Endodermal cell (in vitro differentiated cells): Measurements from ENCODE around the gene PGLYRP3. TPM values are rescaled to one million over a fixed set of nuclear protein-coding genes. Genes with fewer than 3 reads are reported as not detected.

ENCODE experiments used
- DNase-seq: peaks from one replicate; pipeline ENCODE4 v3.0.0-alpha.2; 2017
- H3K27ac ChIP-seq: 2 replicates; pipeline ENCODE4 v1.5.1; 2013; ENCODE audit warnings: mild to moderate bottlenecking, low read depth, low read length, moderate library complexity
- H3K27me3 ChIP-seq: 2 replicates; pipeline ENCODE4 v1.6.1; 2013; ENCODE audit warnings: mild to moderate bottlenecking, low read length, moderate library complexity; ENCODE audit not compliant: insufficient read depth, control insufficient read depth, poor library complexity, severe bottlenecking
- H3K36me3 ChIP-seq: 2 replicates; pipeline ENCODE4 v1.7.0; 2013; ENCODE audit warnings: mild to moderate bottlenecking, low read length, moderate library complexity; ENCODE audit not compliant: control insufficient read depth, insufficient read depth
- H3K4me1 ChIP-seq: one replicate; pipeline ENCODE4 v1.7.0; 2013; ENCODE audit warnings: low read length; ENCODE audit not compliant: control insufficient read depth, insufficient read depth
- H3K4me3 ChIP-seq: 2 replicates; pipeline ENCODE4 v1.5.1; 2013; ENCODE audit warnings: mild to moderate bottlenecking, low read length, moderate library complexity
- H3K9ac ChIP-seq: 2 replicates; pipeline ENCODE4 v1.6.1; 2013; ENCODE audit warnings: mild to moderate bottlenecking, low read length, moderate library complexity; ENCODE audit not compliant: poor library complexity, severe bottlenecking; ENCODE audit errors: extremely low read depth
- H3K9me3 ChIP-seq: 2 replicates; pipeline ENCODE4 v1.6.1; 2013; ENCODE audit warnings: mild to moderate bottlenecking, low read length, moderate library complexity; ENCODE audit not compliant: control insufficient read depth
- H3K27ac Mint-ChIP-seq: 2 replicates; pipeline ENCODE4 v1.8.0; 2020; ENCODE audit warnings: mixed read lengths
- H3K27me3 Mint-ChIP-seq: 2 replicates; pipeline ENCODE4 v1.8.0; 2021; ENCODE audit warnings: mild to moderate bottlenecking, mixed read lengths; ENCODE audit not compliant: insufficient read depth
- H3K36me3 Mint-ChIP-seq: 2 replicates; pipeline ENCODE4 v1.8.0; 2020; ENCODE audit warnings: low read depth, mixed read lengths
- H3K4me1 Mint-ChIP-seq: 2 replicates; pipeline ENCODE4 v1.8.0; 2020; ENCODE audit warnings: mixed read lengths
- H3K4me3 Mint-ChIP-seq: 2 replicates; pipeline ENCODE4 v1.8.0; 2020; ENCODE audit warnings: mild to moderate bottlenecking, moderate library complexity, mixed read lengths
- H3K9me3 Mint-ChIP-seq: 2 replicates; pipeline ENCODE4 v1.8.0; 2020; ENCODE audit warnings: mild to moderate bottlenecking, mixed read lengths
- WGBS, 2 experiments: methylation state at CpG; one replicate each; pipeline versions ENCODE4 v1.1.5 to v1.1.7; 2013; ENCODE audit warnings: missing lambda C conversion rate in 2 of 2, mixed read lengths in 1 of 2; ENCODE audit not compliant: insufficient coverage in 1 of 2, insufficient read length in 1 of 2; 5-methylcytosine and 5-hydroxymethylcytosine counted together
- total RNA-seq, 2 donors: library from RNA; stranded (reverse); fragmentation: NEBNext Ultra II Directional in 1 of 2; extraction: Animal tissue kit (Norgen Biotek cat#: 25700) in 1 of 2; gene quantifications; 2 replicates in 1 of 2; 3 replicates in 1 of 2; pipeline ENCODE4 v1.2.1, GENCODE V29; 2021
- TF ChIP-seq, protein P1 (sequence below): fragments of 200-600 bp; sonication (generic); conservative IDR thresholded peaks from 2 replicates; pipeline ENCODE4 v1.5.0; 2021; ENCODE audit warnings: antibody characterized with exemption, mild to moderate bottlenecking

Gene PGLYRP3
- total RNA-seq, 2 donors from 2014 or later, result not detected

DNA sequence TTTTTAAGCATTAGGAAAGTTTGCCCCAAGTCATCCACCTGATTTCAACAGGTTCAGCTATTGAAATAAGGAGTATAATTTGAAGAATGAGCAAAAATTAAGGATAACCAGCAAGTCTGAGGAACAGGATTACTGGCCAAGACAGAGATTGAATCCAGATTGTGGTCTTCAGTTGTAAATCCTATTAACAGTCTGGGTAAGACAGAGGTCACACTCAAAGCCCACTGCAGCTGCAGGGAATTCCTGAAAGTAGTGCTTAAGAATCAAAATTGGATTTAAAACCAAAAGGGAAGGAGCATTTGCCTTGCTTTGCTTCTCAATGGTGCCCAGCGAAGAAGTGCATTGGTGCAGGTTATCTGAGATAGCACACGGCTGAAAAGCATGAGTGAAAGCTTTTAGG, 59.7 kb downstream of the PGLYRP3 start:
- DNase-seq, result no peak
- Histone ChIP-seq H3K9me3 (no peaks in the 10 kb centered on the region), H3K27ac (no peak overlapping the region), H3K4me3 (no peak overlapping the region), H3K4me1 (peaks cover 3% of the 10 kb centered on the region), H3K27me3 (peaks cover 12% of the 10 kb centered on the region), H3K9ac (no peak overlapping the region), H3K36me3 (no peaks in the 10 kb centered on the region)
- Mint-ChIP-seq H3K27me3 (peaks cover 12% of the 10 kb centered on the region), H3K4me1 (no peaks in the 10 kb centered on the region), H3K27ac (no peak overlapping the region), H3K36me3 (no peaks in the 10 kb centered on the region), H3K4me3 (no peak overlapping the region), H3K9me3 (no peaks in the 10 kb centered on the region)
- TF ChIP-seq, protein P1, sequence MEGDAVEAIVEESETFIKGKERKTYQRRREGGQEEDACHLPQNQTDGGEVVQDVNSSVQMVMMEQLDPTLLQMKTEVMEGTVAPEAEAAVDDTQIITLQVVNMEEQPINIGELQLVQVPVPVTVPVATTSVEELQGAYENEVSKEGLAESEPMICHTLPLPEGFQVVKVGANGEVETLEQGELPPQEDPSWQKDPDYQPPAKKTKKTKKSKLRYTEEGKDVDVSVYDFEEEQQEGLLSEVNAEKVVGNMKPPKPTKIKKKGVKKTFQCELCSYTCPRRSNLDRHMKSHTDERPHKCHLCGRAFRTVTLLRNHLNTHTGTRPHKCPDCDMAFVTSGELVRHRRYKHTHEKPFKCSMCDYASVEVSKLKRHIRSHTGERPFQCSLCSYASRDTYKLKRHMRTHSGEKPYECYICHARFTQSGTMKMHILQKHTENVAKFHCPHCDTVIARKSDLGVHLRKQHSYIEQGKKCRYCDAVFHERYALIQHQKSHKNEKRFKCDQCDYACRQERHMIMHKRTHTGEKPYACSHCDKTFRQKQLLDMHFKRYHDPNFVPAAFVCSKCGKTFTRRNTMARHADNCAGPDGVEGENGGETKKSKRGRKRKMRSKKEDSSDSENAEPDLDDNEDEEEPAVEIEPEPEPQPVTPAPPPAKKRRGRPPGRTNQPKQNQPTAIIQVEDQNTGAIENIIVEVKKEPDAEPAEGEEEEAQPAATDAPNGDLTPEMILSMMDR, result no peak
- 83 to 87% methylated on average over 2 of the region's 2 CpGs for WGBS, 2 experiments

DNA sequence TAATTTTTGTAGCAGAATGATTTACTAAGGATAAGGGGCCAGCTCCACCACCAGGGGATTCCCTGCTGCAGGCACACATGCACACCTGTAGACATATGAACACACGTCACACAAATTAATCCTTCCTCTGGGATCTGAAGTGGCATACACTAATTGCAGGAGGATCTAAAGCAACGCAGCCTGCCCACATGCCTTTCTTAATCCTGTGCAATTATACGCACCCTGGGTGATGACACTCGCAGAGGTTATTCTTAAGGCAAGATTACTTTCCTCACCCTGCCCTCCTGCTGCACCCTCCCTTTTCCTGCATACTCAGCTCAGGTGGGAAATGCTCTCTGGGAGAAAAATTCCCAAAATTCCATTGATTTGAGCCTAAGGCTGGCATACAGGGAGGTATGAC, 60.8 kb downstream of the PGLYRP3 start:
- WGBS, 2 experiments, result 84 to 92% methylated on average over 4 of the region's 4 CpGs
- H3K4me1 ChIP-seq, result peaks cover 3% of the 10 kb centered on the region
- H3K4me1 Mint-ChIP-seq, result no peaks in the 10 kb centered on the region
- peaks cover 7% of the 10 kb centered on the region for H3K27me3 ChIP-seq
- H3K36me3 Mint-ChIP-seq, result no peaks in the 10 kb centered on the region
- no peaks in the 10 kb centered on the region for H3K9me3 ChIP-seq
- no peak overlapping the region for H3K4me3 ChIP-seq
- no peak overlapping the region for H3K27ac ChIP-seq
- no peak for DNase-seq
- H3K36me3 ChIP-seq, result no peaks in the 10 kb centered on the region
- H3K27ac Mint-ChIP-seq, result no peak overlapping the region
- H3K9me3 Mint-ChIP-seq, result no peaks in the 10 kb centered on the region
- no peak overlapping the region for H3K4me3 Mint-ChIP-seq
- H3K27me3 Mint-ChIP-seq, result peaks cover 17% of the 10 kb centered on the region
- H3K9ac ChIP-seq, result no peak overlapping the region
- TF ChIP-seq, protein P1, result no peak

DNA sequence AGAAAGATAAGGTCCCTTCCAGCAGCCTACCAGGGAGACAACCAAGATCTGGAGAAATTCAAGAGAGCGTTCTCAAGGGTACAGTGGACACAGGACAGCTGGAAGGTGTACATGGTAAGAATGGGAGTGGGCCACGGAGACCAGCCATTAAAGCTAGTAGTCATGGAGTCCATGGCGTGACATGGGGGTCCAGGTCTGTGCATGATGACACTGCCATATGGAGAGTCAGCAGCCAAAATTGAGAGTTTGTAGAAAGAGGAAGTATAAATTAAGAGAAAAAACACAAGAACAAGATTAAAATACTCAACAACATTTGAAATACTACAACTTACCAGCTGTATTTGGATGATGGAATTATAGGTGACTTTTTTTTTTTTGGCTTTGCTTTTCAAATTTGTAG, 61.2 kb downstream of the PGLYRP3 start:
- peaks cover 3% of the 10 kb centered on the region for H3K4me1 ChIP-seq
- H3K27ac Mint-ChIP-seq, result no peak overlapping the region
- H3K4me3 Mint-ChIP-seq, result no peak overlapping the region
- TF ChIP-seq, protein P1, result no peak
- no peaks in the 10 kb centered on the region for H3K36me3 ChIP-seq
- H3K9ac ChIP-seq, result no peak overlapping the region
- no peaks in the 10 kb centered on the region for H3K36me3 Mint-ChIP-seq
- H3K27me3 ChIP-seq, result peaks cover 7% of the 10 kb centered on the region
- H3K4me3 ChIP-seq, result no peak overlapping the region
- DNase-seq, result no peak
- H3K9me3 ChIP-seq, result no peaks in the 10 kb centered on the region
- WGBS, 2 experiments, result 80 to 86% methylated on average over 3 of the region's 3 CpGs
- no peaks in the 10 kb centered on the region for H3K9me3 Mint-ChIP-seq
- peaks cover 19% of the 10 kb centered on the region for H3K27me3 Mint-ChIP-seq
- no peaks in the 10 kb centered on the region for H3K4me1 Mint-ChIP-seq
- H3K27ac ChIP-seq, result no peak overlapping the region
